ENCODE measurements around the gene MTERF1. TPM values are rescaled to one million over a fixed set of nuclear protein-coding genes. Genes with fewer than 3 reads are reported as not detected.
"Not testable (repeated sequence)": the region's sequence is repeated elsewhere in the genome, so short reads cannot be mapped to it uniquely, and the experiment has no call there.

The MTERF1 gene
- total and polyA plus RNA-seq, 2 of the 13 experiments (the other 11 are each of a cell fraction or from before 2014, with no cell fraction given) = 5.5 to 19.3 TPM

GRCh38 chr7:91894781-91895480 lies 14.4 kb upstream of the MTERF1 start:
- in situ Hi-C loops (cut with HindIII; ENCODE audit: extremely low pct_ligation_motif_present, low pct_unique_long_range_greater_than_20kb) = no loop called here
- 3% methylated on average over 1 of the region's 1 CpG for WGBS (ENCODE audit: low lambda C conversion rate)
- BruUV-seq (replicated peaks) = no TSS peak
- ChIA-PET CTCF (ENCODE audit: low intra/inter-chr PET ratio, low total read pairs) (no interaction called here), POLR2A (no interaction called here)
- no peak overlapping the region for H3K4me2 ChIP-seq (ENCODE audit: low read depth, low read length)
- no peak for FAIRE-seq
- H2AFZ ChIP-seq (ENCODE audit: low read length) = no peak overlapping the region
- DNase-seq (ENCODE audit: low spot score) = no peak
- ATAC-seq = no peak
- intact Hi-C loops (cut with micrococcal nuclease; ENCODE audit: unreplicated experiment) = no loop called here
- H3K4me3 ChIP-seq (replicated peaks in 1 of 3; ENCODE audit: insufficient read depth in 1 of 3, low read depth in 2 of 3, low read length in 3 of 3) = no peak overlapping the region
- H4K20me1 ChIP-seq (ENCODE audit: insufficient read depth, low read length) = no peaks in the 10 kb centered on the region
- H3K27ac ChIP-seq (ENCODE audit: extremely low read length, insufficient read depth, low read length) = no peak overlapping the region
- no peak for TF ChIP-seq ZNF576 (CRISPR knock-in tag; IDR thresholded peaks at IDR 0.05)
- no peak for TF ChIP-seq BCL6 (CRISPR knock-in tag; IDR thresholded peaks at IDR 0.05)
- TF ChIP-seq ZNF441 (CRISPR knock-in tag; IDR thresholded peaks at IDR 0.05; ENCODE audit: borderline replicate concordance) = no peak
- no peak for TF ChIP-seq ZNF331 (CRISPR knock-in tag; IDR thresholded peaks at IDR 0.05)
- TF ChIP-seq POLR2AphosphoS5 (IDR thresholded peaks at IDR 0.05; ENCODE audit: low read depth, low read length) = no peak
- no peak for TF ChIP-seq SRY (CRISPR knock-in tag; IDR thresholded peaks at IDR 0.05)
- TF ChIP-seq YEATS4 (CRISPR knock-in tag; IDR thresholded peaks at IDR 0.05; ENCODE audit: borderline replicate concordance) = no peak
- TF ChIP-seq, protein P1, sequence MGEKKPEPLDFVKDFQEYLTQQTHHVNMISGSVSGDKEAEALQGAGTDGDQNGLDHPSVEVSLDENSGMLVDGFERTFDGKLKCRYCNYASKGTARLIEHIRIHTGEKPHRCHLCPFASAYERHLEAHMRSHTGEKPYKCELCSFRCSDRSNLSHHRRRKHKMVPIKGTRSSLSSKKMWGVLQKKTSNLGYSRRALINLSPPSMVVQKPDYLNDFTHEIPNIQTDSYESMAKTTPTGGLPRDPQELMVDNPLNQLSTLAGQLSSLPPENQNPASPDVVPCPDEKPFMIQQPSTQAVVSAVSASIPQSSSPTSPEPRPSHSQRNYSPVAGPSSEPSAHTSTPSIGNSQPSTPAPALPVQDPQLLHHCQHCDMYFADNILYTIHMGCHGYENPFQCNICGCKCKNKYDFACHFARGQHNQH (CRISPR knock-in tag; IDR thresholded peaks at IDR 0.05) = no peak
- no peak for TF ChIP-seq ZBTB38 (CRISPR knock-in tag; IDR thresholded peaks at IDR 0.05)
- no peak for TF ChIP-seq U2AF1 (optimal IDR thresholded peaks at IDR 0.05; ENCODE audit: low read depth, low read length)
- H3K4me1 ChIP-seq (ENCODE audit: insufficient read depth, low read length) = no peaks in the 10 kb centered on the region
- H3K36me3 ChIP-seq (replicated peaks in 1 of 2; ENCODE audit: control insufficient read depth in 1 of 2, insufficient read depth in 2 of 2, low read length in 2 of 2) = no peaks in the 10 kb centered on the region
- H3K9ac ChIP-seq (ENCODE audit: insufficient read depth, low read depth, low read length) = no peak overlapping the region
- H3K27me3 ChIP-seq (ENCODE audit: control insufficient read depth in 1 of 2, insufficient read depth in 2 of 2, low read length in 2 of 2) = no peaks in the 10 kb centered on the region
- no peaks in the 10 kb centered on the region for H3K79me2 ChIP-seq (ENCODE audit: insufficient read depth, low read length)
- H3K9me3 ChIP-seq (ENCODE audit: low read length) = no peaks in the 10 kb centered on the region

GRCh38 chr7:91893699-91894098 lies 13.2 kb upstream of the MTERF1 start:
- H3K9me3 ChIP-seq (ENCODE audit: low read length); intact Hi-C loops (cut with micrococcal nuclease; ENCODE audit: unreplicated experiment); BruUV-seq (replicated peaks); H2AFZ ChIP-seq (ENCODE audit: low read length); FAIRE-seq; in situ Hi-C loops (cut with HindIII; ENCODE audit: extremely low pct_ligation_motif_present, low pct_unique_long_range_greater_than_20kb); H3K27me3 ChIP-seq (ENCODE audit: control insufficient read depth in 1 of 2, insufficient read depth in 2 of 2, low read length in 2 of 2); H3K36me3 ChIP-seq (replicated peaks in 1 of 2; ENCODE audit: control insufficient read depth in 1 of 2, insufficient read depth in 2 of 2, low read length in 2 of 2); H3K79me2 ChIP-seq (ENCODE audit: insufficient read depth, low read length); H3K4me2 ChIP-seq (ENCODE audit: low read depth, low read length); H3K9ac ChIP-seq (ENCODE audit: insufficient read depth, low read depth, low read length); CTCF ChIA-PET (ENCODE audit: low intra/inter-chr PET ratio, low total read pairs); POLR2A ChIA-PET; H3K27ac ChIP-seq (ENCODE audit: extremely low read length, insufficient read depth, low read length); ATAC-seq; DNase-seq (ENCODE audit: low spot score); H3K4me1 ChIP-seq (ENCODE audit: insufficient read depth, low read length); H3K4me3 ChIP-seq (replicated peaks in 1 of 3; ENCODE audit: insufficient read depth in 1 of 3, low read depth in 2 of 3, low read length in 3 of 3); H4K20me1 ChIP-seq (ENCODE audit: insufficient read depth, low read length): not testable (repeated sequence)
- 58% methylated on average over 5 of the region's 5 CpGs for WGBS (ENCODE audit: low lambda C conversion rate)
